Activated CD4-positive, alpha-beta T cell treated with anti-CD3 and anti-CD28 coated beads, Interleukin-2, amount 50 U/mL, for 4 hours (primary cell): ENCODE data around the gene METTL5.
"Not testable (repeated sequence)": the region's sequence is repeated elsewhere in the genome, so short reads cannot be mapped to it uniquely, and the experiment has no call there.

Source experiments
- DNase-seq, 2 experiments: peaks; one replicate each; pipeline ENCODE4 v3.0.0-alpha.2; 2020

Gene METTL5

GRCh38 chr2:169824373-169825333 is at the start of gene METTL5:
METTL5 (minus strand) TSS chr2:169824905; CDS start chr2:169824597, 308 bp downstream.
- DNase-seq: peak; percentile 58 to 60

- DNase-seq: no peak
Observed at GRCh38 chr2:169871994-169872393, 47.3 kb upstream of the METTL5 start.

- not testable (repeated sequence) for DNase-seq
Observed at GRCh38 chr2:169871369-169871768, 46.7 kb upstream of the METTL5 start.

GRCh38 chr2:169868951-169869350 is 44.2 kb upstream of the METTL5 start:
- DNase-seq: no peak

- no peak for DNase-seq
Observed at GRCh38 chr2:169867579-169867978, 42.9 kb upstream of the METTL5 start.

GRCh38 chr2:169866230-169866629 is 41.5 kb upstream of the METTL5 start:
- not testable (repeated sequence) for DNase-seq

- DNase-seq: no peak
Observed at GRCh38 chr2:169865492-169865891, 40.8 kb upstream of the METTL5 start.

GRCh38 chr2:169862816-169863215 is 38.1 kb upstream of the METTL5 start:
- no peak for DNase-seq

- DNase-seq: no peak
Observed at GRCh38 chr2:169860149-169860548, 35.4 kb upstream of the METTL5 start.

- no peak for DNase-seq
Observed at GRCh38 chr2:169859423-169859822, 34.7 kb upstream of the METTL5 start.

- DNase-seq: not testable (repeated sequence)
Observed at GRCh38 chr2:169855281-169856258, 30.9 kb upstream of the METTL5 start.

GRCh38 chr2:169853041-169853668 is 28.4 kb upstream of the METTL5 start:
- no peak for DNase-seq

GRCh38 chr2:169849710-169850109 is 25.0 kb upstream of the METTL5 start:
- DNase-seq: no peak

GRCh38 chr2:169848959-169849693 is 24.4 kb upstream of the METTL5 start:
- DNase-seq: not testable (repeated sequence)

GRCh38 chr2:169845016-169845415 is 20.3 kb upstream of the METTL5 start:
- no peak for DNase-seq

GRCh38 chr2:169841625-169842024 is 16.9 kb upstream of the METTL5 start:
- DNase-seq: not testable (repeated sequence)

- DNase-seq: no peak
Observed at GRCh38 chr2:169840747-169841142, 16.0 kb upstream of the METTL5 start.

GRCh38 chr2:169839954-169840746 is 15.4 kb upstream of the METTL5 start:
- DNase-seq: no peak

- DNase-seq: no peak
Observed at GRCh38 chr2:169838743-169839489, 14.2 kb upstream of the METTL5 start.

- DNase-seq: no peak
Observed at GRCh38 chr2:169834401-169834800, 9.7 kb upstream of the METTL5 start.
